ENCODE results near the gene FBXO15.

FBXO15 gene

DNA sequence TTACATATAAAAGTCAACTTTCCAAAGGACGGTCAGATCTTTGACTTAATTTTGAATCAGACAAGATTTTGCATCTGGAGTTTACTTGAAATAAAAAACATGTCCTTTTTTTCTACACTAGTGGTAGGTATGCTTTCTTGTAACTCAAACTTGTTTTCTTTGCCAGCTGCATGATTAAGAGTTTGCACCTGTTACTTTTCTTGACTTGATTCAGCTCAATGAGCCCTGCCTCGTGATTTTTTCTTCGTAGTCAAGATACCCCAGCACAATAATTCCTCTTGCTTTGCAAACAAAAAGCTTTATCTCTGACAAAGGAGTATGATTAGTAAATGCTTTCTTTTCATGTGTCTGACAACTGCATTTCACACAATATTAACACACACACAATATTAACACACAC lies 82.3 kb downstream of the FBXO15 start:
- DNase-seq (ENCODE audit: low read depth): no peak
- H3K4me3 ChIP-seq (ENCODE audit: low read length): no peak overlapping the region
- TF ChIP-seq, protein P1, sequence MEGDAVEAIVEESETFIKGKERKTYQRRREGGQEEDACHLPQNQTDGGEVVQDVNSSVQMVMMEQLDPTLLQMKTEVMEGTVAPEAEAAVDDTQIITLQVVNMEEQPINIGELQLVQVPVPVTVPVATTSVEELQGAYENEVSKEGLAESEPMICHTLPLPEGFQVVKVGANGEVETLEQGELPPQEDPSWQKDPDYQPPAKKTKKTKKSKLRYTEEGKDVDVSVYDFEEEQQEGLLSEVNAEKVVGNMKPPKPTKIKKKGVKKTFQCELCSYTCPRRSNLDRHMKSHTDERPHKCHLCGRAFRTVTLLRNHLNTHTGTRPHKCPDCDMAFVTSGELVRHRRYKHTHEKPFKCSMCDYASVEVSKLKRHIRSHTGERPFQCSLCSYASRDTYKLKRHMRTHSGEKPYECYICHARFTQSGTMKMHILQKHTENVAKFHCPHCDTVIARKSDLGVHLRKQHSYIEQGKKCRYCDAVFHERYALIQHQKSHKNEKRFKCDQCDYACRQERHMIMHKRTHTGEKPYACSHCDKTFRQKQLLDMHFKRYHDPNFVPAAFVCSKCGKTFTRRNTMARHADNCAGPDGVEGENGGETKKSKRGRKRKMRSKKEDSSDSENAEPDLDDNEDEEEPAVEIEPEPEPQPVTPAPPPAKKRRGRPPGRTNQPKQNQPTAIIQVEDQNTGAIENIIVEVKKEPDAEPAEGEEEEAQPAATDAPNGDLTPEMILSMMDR (conservative IDR thresholded peaks at IDR 0.05; ENCODE audit: low read length): no peak

DNA sequence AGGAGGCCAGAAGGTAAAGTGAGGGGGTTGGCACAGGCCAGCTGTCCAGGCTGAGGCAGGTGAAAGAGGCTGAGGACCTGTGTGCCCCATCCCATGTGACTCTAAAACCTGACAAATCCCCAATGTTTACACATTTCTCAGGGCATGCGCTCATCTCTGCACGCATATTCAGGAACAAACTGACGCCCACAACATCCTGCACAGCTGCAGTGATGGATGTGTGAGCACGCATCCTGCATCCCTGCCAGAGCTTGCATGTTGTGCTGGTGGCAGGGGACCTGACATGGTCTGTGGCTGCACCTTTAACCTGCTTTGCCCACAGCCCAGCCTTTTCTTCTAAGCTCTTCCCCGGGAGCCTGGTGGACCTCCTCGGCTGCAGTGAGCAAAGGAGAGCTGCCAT lies 83.1 kb downstream of the FBXO15 start:
- no peak overlapping the region for H3K4me3 ChIP-seq (ENCODE audit: low read length)
- TF ChIP-seq, protein P1 (conservative IDR thresholded peaks at IDR 0.05; ENCODE audit: low read length): no peak
- no peak for DNase-seq (ENCODE audit: low read depth)

DNA sequence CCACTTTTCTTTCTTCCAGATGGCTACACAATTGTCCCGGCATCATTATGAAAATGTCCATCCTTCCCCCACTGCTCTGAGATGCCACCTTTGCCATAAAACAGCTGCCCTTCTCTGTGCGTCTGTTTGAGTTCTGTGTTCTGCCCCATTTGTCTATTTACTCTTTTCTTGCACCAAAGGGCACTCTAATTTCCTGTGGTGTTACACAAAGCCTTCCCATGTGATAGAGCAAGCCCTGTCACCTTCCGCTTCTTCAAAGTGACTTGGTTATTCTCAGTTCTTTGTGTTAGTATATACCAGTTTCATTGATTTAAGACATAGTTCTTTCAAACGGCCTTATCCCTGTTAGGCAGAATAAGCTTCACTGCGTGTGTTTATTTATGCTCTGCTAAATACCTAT lies 84.1 kb downstream of the FBXO15 start:
- H3K4me3 ChIP-seq (ENCODE audit: low read length): no peak overlapping the region
- TF ChIP-seq, protein P1 (conservative IDR thresholded peaks at IDR 0.05; ENCODE audit: low read length): no peak

DNA sequence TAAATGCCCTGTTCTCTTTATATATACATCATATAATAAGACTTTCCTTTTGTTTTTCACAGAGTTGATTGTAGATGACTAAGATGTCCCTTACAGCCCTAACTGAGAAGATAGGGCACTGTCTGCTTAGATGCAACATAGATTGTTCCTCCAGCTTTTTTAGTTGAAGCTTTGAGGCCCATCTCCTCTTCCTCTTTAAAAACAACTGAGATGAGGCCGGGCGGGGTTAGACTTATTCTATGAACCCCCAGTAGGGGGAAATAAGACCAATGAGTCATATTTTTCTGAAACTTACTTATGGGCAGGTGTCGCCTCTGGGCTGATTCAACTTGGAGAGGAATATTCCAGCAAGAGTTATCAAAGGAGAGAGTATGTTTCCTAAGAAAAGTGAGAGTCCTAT lies 84.6 kb downstream of the FBXO15 start:
- no peak overlapping the region for H3K4me3 ChIP-seq (ENCODE audit: low read length)
- DNase-seq (ENCODE audit: low read depth): no peak
- TF ChIP-seq, protein P1 (conservative IDR thresholded peaks at IDR 0.05; ENCODE audit: low read length): no peak

More for the DNA sequence above, 84.1 kb downstream of the FBXO15 start:
- no peak for DNase-seq (ENCODE audit: low read depth)

DNA sequence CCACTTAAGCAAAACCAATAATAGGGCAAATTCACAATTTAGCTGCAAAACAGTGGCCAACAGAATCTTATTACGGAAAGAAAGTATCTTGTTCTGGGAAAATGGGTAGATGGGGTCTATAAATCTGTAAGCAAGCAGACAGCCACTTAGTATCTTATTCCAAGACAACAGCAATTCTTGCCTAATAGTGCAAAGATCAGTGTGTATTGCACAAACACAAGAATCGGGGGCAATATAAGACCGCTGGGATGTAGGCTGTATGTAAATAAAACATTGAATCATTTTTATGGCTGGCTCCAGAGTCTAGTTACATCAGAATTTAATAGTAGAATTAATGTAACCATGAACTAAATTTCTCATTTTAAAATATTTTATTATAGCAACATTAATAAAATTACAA lies 85.6 kb downstream of the FBXO15 start:
- no peak overlapping the region for H3K4me3 ChIP-seq (ENCODE audit: low read length)
- TF ChIP-seq, protein P1 (conservative IDR thresholded peaks at IDR 0.05; ENCODE audit: low read length): no peak
- DNase-seq (ENCODE audit: low read depth): no peak

DNA sequence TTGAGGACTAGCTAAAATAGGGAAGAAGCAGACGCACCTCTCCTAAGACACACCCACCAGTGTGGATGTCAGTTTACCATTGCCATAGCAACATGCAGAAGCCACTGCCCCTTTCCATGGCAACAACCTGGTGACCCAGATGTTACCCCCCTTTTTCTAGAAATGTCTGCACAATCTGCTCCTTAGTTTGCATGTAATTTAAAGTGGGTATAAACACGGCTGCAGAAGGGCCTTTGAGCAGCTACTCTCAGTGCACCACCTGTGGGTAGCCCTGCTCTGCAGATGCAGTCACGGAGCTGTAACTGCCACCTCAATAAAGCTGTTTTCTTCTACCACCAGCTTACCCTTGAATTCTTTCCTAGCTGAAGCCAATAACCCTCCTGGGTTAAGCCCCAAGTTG lies 87.1 kb downstream of the FBXO15 start:
- TF ChIP-seq, protein P1 (conservative IDR thresholded peaks at IDR 0.05; ENCODE audit: low read length): no peak
- H3K4me3 ChIP-seq (ENCODE audit: low read length): no peak overlapping the region

DNA sequence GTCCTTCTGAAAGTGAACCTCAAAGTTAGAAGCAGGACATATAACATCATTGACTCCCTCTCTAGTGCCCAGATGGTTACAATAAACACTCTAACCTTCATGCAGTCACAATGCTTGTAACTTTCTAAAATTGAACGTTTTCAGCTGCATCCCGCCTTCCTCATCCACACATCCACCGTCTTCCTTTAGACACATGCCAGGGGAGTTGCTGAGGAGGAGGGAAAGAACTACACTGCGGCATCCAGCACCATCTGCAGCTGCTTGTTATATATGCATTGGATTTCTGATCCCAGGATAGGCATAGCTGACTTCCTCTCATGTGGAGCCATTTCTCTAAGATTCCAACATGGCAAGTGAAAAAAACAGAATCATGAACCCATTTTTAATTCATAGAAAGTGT lies 96.8 kb downstream of the FBXO15 start:
- TF ChIP-seq, protein P1 (conservative IDR thresholded peaks at IDR 0.05; ENCODE audit: low read length): no peak
- no peak for DNase-seq (ENCODE audit: low read depth)

More for the DNA sequence above, 87.1 kb downstream of the FBXO15 start:
- DNase-seq (ENCODE audit: low read depth): no peak

More for the DNA sequence above, 96.8 kb downstream of the FBXO15 start:
- no peak overlapping the region for H3K4me3 ChIP-seq (ENCODE audit: low read length)
